Keratinocyte (primary cell): ENCODE data around the gene EPHA10. TPM values are rescaled to one million over a fixed set of nuclear protein-coding genes. Genes with fewer than 3 reads are reported as not detected.
A peak's percentile ranks its signal among the peaks of the same experiment; 100 is the strongest.

Experiments
- DNase-seq: peaks from one replicate; pipeline ENCODE4 v3.0.0-alpha.2; 2011; ENCODE audit warnings: low read depth, missing footprints, low spot score
- FAIRE-seq: peaks from 2 replicates; lab custom pipeline; 2011; peaks lifted over from hg19 to GRCh38; lab: Jason Lieb, UNC
- H2AFZ ChIP-seq: 2 replicates; pipeline ENCODE4 v1.6.0; 2012; ENCODE audit warnings: low read length, control low read depth, inconsistent platforms; ENCODE audit not compliant: control insufficient read depth
- H3K27ac ChIP-seq: 2 replicates; pipeline ENCODE4 v1.5.1; 2011; ENCODE audit warnings: low read length; ENCODE audit not compliant: control insufficient read depth, insufficient read depth
- H3K27me3 ChIP-seq: 3 replicates; pipeline ENCODE4 v1.6.0; 2011; ENCODE audit warnings: low read length; ENCODE audit not compliant: control insufficient read depth, insufficient read depth; ENCODE audit errors: extremely low read depth
- H3K36me3 ChIP-seq, 2 experiments: 2 replicates in 1 of 2; 3 replicates in 1 of 2; pipeline ENCODE4 v1.5.1; 2011; ENCODE audit warnings: low read length in 2 of 2, mild to moderate bottlenecking in 1 of 2; ENCODE audit not compliant: control insufficient read depth in 2 of 2, insufficient read depth in 2 of 2; ENCODE audit errors: extremely low read depth in 1 of 2
- H3K4me1 ChIP-seq: 3 replicates; pipeline ENCODE4 v1.5.1; 2011; ENCODE audit warnings: low read length; ENCODE audit not compliant: control insufficient read depth, insufficient read depth; ENCODE audit errors: extremely low read depth
- H3K4me2 ChIP-seq: 3 replicates; pipeline ENCODE4 v1.6.0; 2011; ENCODE audit warnings: low read depth, low read length; ENCODE audit not compliant: control insufficient read depth, insufficient read depth; ENCODE audit errors: extremely low read depth
- H3K4me3 ChIP-seq, 3 experiments: fragments of 200-600 bp in 1 of 3; sonication (generic) in 1 of 3; 2 replicates in 2 of 3; 3 replicates in 1 of 3; pipeline ENCODE4 v1.5.1; 2011 to 2016; ENCODE audit warnings: low read length in 3 of 3, mild to moderate bottlenecking in 3 of 3, control low read depth in 2 of 3, inconsistent platforms in 1 of 3, low read depth in 1 of 3, mixed read lengths in 1 of 3, mixed run types in 1 of 3, moderate library complexity in 1 of 3; ENCODE audit not compliant: control insufficient read depth in 2 of 3, insufficient read depth in 2 of 3; ENCODE audit errors: extremely low read depth in 1 of 3
- H3K79me2 ChIP-seq: 2 replicates; pipeline ENCODE4 v1.6.0; 2012; ENCODE audit warnings: low read length; ENCODE audit not compliant: control insufficient read depth, insufficient read depth
- H3K9ac ChIP-seq: 3 replicates; pipeline ENCODE4 v1.6.0; 2011; ENCODE audit warnings: low read length; ENCODE audit not compliant: control insufficient read depth, insufficient read depth; ENCODE audit errors: extremely low read depth
- H3K9me1 ChIP-seq: 3 replicates; pipeline ENCODE4 v1.6.0; 2011; ENCODE audit warnings: low read length; ENCODE audit not compliant: control insufficient read depth, insufficient read depth; ENCODE audit errors: extremely low read depth
- H3K9me3 ChIP-seq: 2 replicates; pipeline ENCODE4 v1.5.1; 2012; ENCODE audit warnings: low read depth, low read length; ENCODE audit not compliant: control insufficient read depth
- H4K20me1 ChIP-seq: 3 replicates; pipeline ENCODE4 v1.6.0; 2011; ENCODE audit warnings: low read length; ENCODE audit not compliant: control insufficient read depth, insufficient read depth; ENCODE audit errors: extremely low read depth
- CTCF ChIP-seq, 3 experiments: IDR thresholded peaks in 1 of 3; conservative IDR thresholded peaks in 1 of 3; optimal IDR thresholded peaks in 1 of 3; 2 replicates in 2 of 3; 3 replicates in 1 of 3; pipeline versions ENCODE3 to v1.5.1; 2011; ENCODE audit warnings: low read length in 3 of 3, mild to moderate bottlenecking in 3 of 3, moderate library complexity in 2 of 3, control low read depth in 1 of 3, inconsistent platforms in 1 of 3; ENCODE audit not compliant: insufficient read depth in 2 of 3; ENCODE audit errors: extremely low read depth in 1 of 3
- EZH2 ChIP-seq: IDR thresholded peaks from one replicate; pipeline ENCODE4 v1.6.1; 2012; ENCODE audit warnings: inconsistent platforms, mild to moderate bottlenecking, low read length, moderate library complexity
- dilution Hi-C: fragments of 300-500 bp; cut with MboI; formaldehyde crosslinking; loops from one replicate; pipeline ENCODE4 v1.7.0; 2020; ENCODE audit warnings: low sequenced_read_pairs; ENCODE audit not compliant: extremely low pct_ligation_motif_present
- polyA plus RNA-seq, 5 experiments: library from polyadenylated mRNA; depleted of rRNA in 3 of 5; stranded (reverse) in 3 of 5; stranded (forward) in 1 of 5; unstranded in 1 of 5; fragments of >200 nt; gene quantifications; 1 replicate in 1 of 5; 2 replicates in 3 of 5; 3 replicates in 1 of 5; pipeline versions ENCODE4 v1.2.1 to v1.2.3, GENCODE V29; 2011 to 2012; ENCODE audit warnings: missing spikeins in 2 of 5, low read depth in 1 of 5, low replicate concordance in 1 of 5

EPHA10 gene
- polyA plus RNA-seq, 1 donor (not counting 4 experiments of a cell fraction or from before 2014, with no cell fraction given), result not detected

- Histone ChIP-seq H2AFZ (no peak overlapping the region), H3K79me2 (peaks cover 47% of the 10 kb centered on the region), H3K36me3 (peaks cover 24 to 27% of the 10 kb centered on the region in 2 experiments), H3K9me1 (peaks cover 6% of the 10 kb centered on the region), H4K20me1 (peaks cover 7% of the 10 kb centered on the region), H3K4me3 (no peak overlapping the region), H3K27ac (no peak overlapping the region), H3K4me2 (no peak overlapping the region), H3K4me1 (peaks cover 15% of the 10 kb centered on the region), H3K27me3 (no peaks in the 10 kb centered on the region), H3K9me3 (no peaks in the 10 kb centered on the region), H3K9ac (no peak overlapping the region)
- FAIRE-seq (no peak), DNase-seq (no peak)
- no peak for TF ChIP-seq EZH2
- TF ChIP-seq CTCF (optimal IDR thresholded peaks at IDR 0.05 in 1 of 3, IDR thresholded peaks at IDR 0.05 in 1 of 3, conservative IDR thresholded peaks at IDR 0.05 in 1 of 3; ENCODE audit: extremely low read depth in 1 of 3, insufficient read depth in 2 of 3, low read length in 3 of 3), result no peak
- dilution Hi-C loops, result no loop called here
Observed at GRCh38 chr1:37809942-37810341, 45.0 kb upstream of the EPHA10 start.

- dilution Hi-C loops, result no loop called here
- Histone ChIP-seq H3K4me1 (peaks cover 15% of the 10 kb centered on the region), H3K27me3 (no peaks in the 10 kb centered on the region), H3K27ac (peak overlapping the region; percentile 62), H3K9me1 (peaks cover 3% of the 10 kb centered on the region), H3K36me3 (peaks cover 32 to 33% of the 10 kb centered on the region in 2 experiments), H2AFZ (no peak overlapping the region), H3K9ac (peak overlapping the region; percentile 79), H3K9me3 (no peaks in the 10 kb centered on the region), H3K4me2 (peak overlapping the region; percentile 86), H3K79me2 (peaks cover 49% of the 10 kb centered on the region), H4K20me1 (peaks cover 7% of the 10 kb centered on the region), H3K4me3 (peak overlapping the region; percentile 63 to 97 (median 97))
- TF ChIP-seq EZH2, result no peak
- peak in 1 of 3 experiments; percentile 1 for TF ChIP-seq CTCF (optimal IDR thresholded peaks at IDR 0.05 in 1 of 3, IDR thresholded peaks at IDR 0.05 in 1 of 3, conservative IDR thresholded peaks at IDR 0.05 in 1 of 3; ENCODE audit: extremely low read depth in 1 of 3, insufficient read depth in 2 of 3, low read length in 3 of 3)
- FAIRE-seq (no peak), DNase-seq (no peak)
Observed at GRCh38 chr1:37808369-37809319, 43.7 kb upstream of the EPHA10 start.
